CD14-positive monocyte (primary cell): ENCODE results near the gene PKHD1. TPM values are rescaled to one million over a fixed set of nuclear protein-coding genes. Genes with fewer than 3 reads are reported as not detected.

Experiments used
- DNase-seq, 3 donors: peaks; one replicate each; pipeline ENCODE4 v3.0.0-alpha.2; 2011 to 2022
- H2AFZ ChIP-seq: 2 replicates; pipeline ENCODE4 v1.6.0; 2012; ENCODE audit warnings: mild to moderate bottlenecking, low read depth, low read length, inconsistent platforms; ENCODE audit not compliant: insufficient read depth, poor library complexity, severe bottlenecking
- H3K27ac ChIP-seq, 2 donors: 1 replicate in 1 of 2; 2 replicates in 1 of 2; pipeline ENCODE4 v1.5.1; 2012 to 2013; ENCODE audit warnings: low read length in 2 of 2, control low read depth in 1 of 2, inconsistent platforms in 1 of 2, low read depth in 1 of 2, mild to moderate bottlenecking in 1 of 2
- H3K27me3 ChIP-seq, 2 donors: one replicate each; pipeline versions ENCODE4 v1.6.0 to v1.6.1; 2011 to 2013; ENCODE audit warnings: low read length in 2 of 2; ENCODE audit not compliant: control insufficient read depth in 2 of 2, insufficient read depth in 2 of 2
- H3K36me3 ChIP-seq, 2 donors: replicated peaks in 1 of 2; 1 replicate in 1 of 2; 2 replicates in 1 of 2; pipeline versions ENCODE4 v1.5.1 to v1.6.1; 2012 to 2013; ENCODE audit warnings: low read length in 2 of 2, control low read depth in 1 of 2, inconsistent platforms in 1 of 2, mild to moderate bottlenecking in 1 of 2; ENCODE audit not compliant: insufficient read depth in 2 of 2, control insufficient read depth in 1 of 2
- H3K4me1 ChIP-seq, 2 donors: 1 replicate in 1 of 2; 2 replicates in 1 of 2; pipeline versions ENCODE4 v1.5.1 to v1.6.1; 2012 to 2013; ENCODE audit warnings: low read length in 2 of 2, control low read depth in 1 of 2, inconsistent platforms in 1 of 2, mild to moderate bottlenecking in 1 of 2, moderate library complexity in 1 of 2; ENCODE audit not compliant: insufficient read depth in 2 of 2, control insufficient read depth in 1 of 2
- H3K4me2 ChIP-seq: replicated peaks from 2 replicates; pipeline ENCODE3; 2012; ENCODE audit warnings: low read length, moderate library complexity, mild to moderate bottlenecking; ENCODE audit not compliant: poor library complexity, severe bottlenecking; ENCODE audit errors: extremely low read depth
- H3K4me3 ChIP-seq, 3 experiments: fragments of 200-600 bp in 1 of 3; sonication (generic) in 1 of 3; replicated peaks in 1 of 3; 1 replicate in 2 of 3; 2 replicates in 1 of 3; pipeline ENCODE4 v1.5.1; 2011 to 2013; ENCODE audit warnings: low read length in 3 of 3, mild to moderate bottlenecking in 3 of 3, control low read depth in 2 of 3, low read depth in 2 of 3, inconsistent platforms in 1 of 3, moderate library complexity in 1 of 3
- H3K79me2 ChIP-seq: 2 replicates; pipeline ENCODE4 v1.6.0; 2012; ENCODE audit warnings: mild to moderate bottlenecking, control low read depth, inconsistent platforms, low read length, moderate library complexity; ENCODE audit not compliant: insufficient read depth
- H3K9ac ChIP-seq: 2 replicates; pipeline ENCODE4 v1.6.0; 2017; ENCODE audit warnings: low read length, mild to moderate bottlenecking; ENCODE audit not compliant: insufficient read depth, poor library complexity, severe bottlenecking
- H3K9me3 ChIP-seq, 2 donors: replicated peaks in 1 of 2; 1 replicate in 1 of 2; 2 replicates in 1 of 2; pipeline versions ENCODE4 v1.5.1 to v1.6.1; 2012 to 2013; ENCODE audit warnings: low read length in 2 of 2, control low read depth in 1 of 2; ENCODE audit not compliant: control insufficient read depth in 1 of 2, insufficient read depth in 1 of 2
- H4K20me1 ChIP-seq: 2 replicates; pipeline ENCODE4 v1.6.0; 2012; ENCODE audit warnings: mild to moderate bottlenecking, low read length, control low read depth, moderate library complexity; ENCODE audit not compliant: insufficient read depth
- H3K27ac Mint-ChIP-seq, 7 donors: one replicate each; pipeline ENCODE4 v1.8.0; 2020; ENCODE audit warnings: mild to moderate bottlenecking in 7 of 7, mixed read lengths in 7 of 7, moderate library complexity in 6 of 7, inconsistent platforms in 2 of 7
- H3K27me3 Mint-ChIP-seq, 3 donors: one replicate each; pipeline ENCODE4 v1.8.0; 2021 to 2022; ENCODE audit warnings: low read depth in 3 of 3, mild to moderate bottlenecking in 3 of 3, mixed read lengths in 3 of 3, moderate library complexity in 3 of 3, inconsistent platforms in 1 of 3
- H3K36me3 Mint-ChIP-seq, 2 donors: one replicate each; pipeline ENCODE4 v1.8.0; 2020; ENCODE audit warnings: mixed read lengths in 2 of 2, inconsistent platforms in 1 of 2, mild to moderate bottlenecking in 1 of 2
- H3K4me1 Mint-ChIP-seq: one replicate; pipeline ENCODE4 v1.8.0; 2020; ENCODE audit warnings: mild to moderate bottlenecking, mixed read lengths
- H3K4me3 Mint-ChIP-seq, 2 donors: one replicate each; pipeline ENCODE4 v1.8.0; 2020; ENCODE audit warnings: mild to moderate bottlenecking in 2 of 2, mixed read lengths in 2 of 2, moderate library complexity in 1 of 2
- H3K9me3 Mint-ChIP-seq, 7 donors: one replicate each; pipeline ENCODE4 v1.8.0; 2020 to 2022; ENCODE audit warnings: mixed read lengths in 7 of 7, mild to moderate bottlenecking in 6 of 7, moderate library complexity in 6 of 7, inconsistent platforms in 2 of 7
- WGBS: methylation state at CpG from one replicate; pipeline ENCODE4 v1.1.5; 2013; ENCODE audit warnings: missing lambda C conversion rate; ENCODE audit not compliant: insufficient coverage; 5-methylcytosine and 5-hydroxymethylcytosine counted together
- intact Hi-C, 2 donors: fragments of 100-400 bp; cut with micrococcal nuclease; formaldehyde crosslinking; loops; one replicate each; pipeline versions ENCODE4 v1.15.0 to v1.15.1; 2023
- polyA plus RNA-seq, 3 donors: library from polyadenylated mRNA; depleted of rRNA in 1 of 3; unstranded in 2 of 3; stranded (reverse) in 1 of 3; fragments of 300-500 nt in 2 of 3; fragments of >200 nt in 1 of 3; fragmentation: Illumina TruSeq in 2 of 3; gene quantifications; 1 replicate in 2 of 3; 2 replicates in 1 of 3; pipeline ENCODE4 v1.2.3, GENCODE V29; 2012 to 2021
- TF ChIP-seq, protein P1 (sequence below): fragments of 200-600 bp; IDR thresholded peaks from one replicate; pipeline ENCODE4 v1.8.0; 2022; ENCODE audit warnings: antibody characterized with exemption, mild to moderate bottlenecking

The PKHD1 gene
- polyA plus RNA-seq, 3 donors, result not detected

DNA sequence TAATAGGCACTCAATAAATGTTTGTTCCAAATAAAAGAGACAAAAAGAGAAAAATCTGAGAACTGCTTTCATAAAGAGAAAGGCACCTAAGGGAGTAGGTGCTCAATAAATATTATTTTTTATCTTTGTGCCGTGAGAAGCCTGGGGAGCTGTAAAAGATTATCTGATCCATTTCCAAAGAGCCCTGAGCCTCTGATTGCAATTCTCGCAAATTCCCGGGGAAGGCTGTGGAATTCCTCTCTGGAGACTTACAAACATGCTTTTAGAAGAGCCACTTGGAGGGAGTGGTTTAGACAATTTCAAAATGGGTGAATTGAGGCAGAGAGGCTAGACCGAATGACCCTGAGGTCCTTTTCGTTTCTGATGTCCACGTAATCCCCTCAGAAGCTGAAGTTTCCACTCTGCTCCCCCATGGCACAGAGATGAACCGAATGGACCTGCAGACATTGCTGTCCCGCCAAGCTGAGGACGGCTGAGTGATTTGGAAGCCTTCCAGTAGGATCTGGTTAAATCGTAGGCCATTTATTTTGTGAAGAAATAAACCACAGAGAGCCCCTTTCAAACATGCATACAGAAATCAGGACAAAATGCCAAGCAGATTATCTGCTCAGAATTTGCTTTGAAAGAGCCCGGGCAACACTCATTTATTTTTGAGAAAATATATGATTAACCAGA, 77.8 kb downstream of the PKHD1 start:
- Histone ChIP-seq H3K4me1 (no peaks in the 10 kb centered on the region), H3K4me2 (no peak overlapping the region), H3K4me3 (no peak overlapping the region), H3K27me3 (no peaks in the 10 kb centered on the region), H3K9ac (no peak overlapping the region), H3K9me3 (no peaks in the 10 kb centered on the region), H2AFZ (no peak overlapping the region), H3K36me3 (no peaks in the 10 kb centered on the region), H3K79me2 (no peaks in the 10 kb centered on the region), H3K27ac (no peak overlapping the region), H4K20me1 (no peaks in the 10 kb centered on the region)
- Mint-ChIP-seq H3K27me3 (peaks cover 2 to 8% (median 2%) of the 10 kb centered on the region in 3 donors), H3K4me1 (no peaks in the 10 kb centered on the region), H3K27ac (no peak overlapping the region), H3K36me3 (no peaks in the 10 kb centered on the region), H3K4me3 (no peak overlapping the region), H3K9me3 (peaks cover 0 to 3% (median 0%) of the 10 kb centered on the region in 7 donors)
- TF ChIP-seq, protein P1, sequence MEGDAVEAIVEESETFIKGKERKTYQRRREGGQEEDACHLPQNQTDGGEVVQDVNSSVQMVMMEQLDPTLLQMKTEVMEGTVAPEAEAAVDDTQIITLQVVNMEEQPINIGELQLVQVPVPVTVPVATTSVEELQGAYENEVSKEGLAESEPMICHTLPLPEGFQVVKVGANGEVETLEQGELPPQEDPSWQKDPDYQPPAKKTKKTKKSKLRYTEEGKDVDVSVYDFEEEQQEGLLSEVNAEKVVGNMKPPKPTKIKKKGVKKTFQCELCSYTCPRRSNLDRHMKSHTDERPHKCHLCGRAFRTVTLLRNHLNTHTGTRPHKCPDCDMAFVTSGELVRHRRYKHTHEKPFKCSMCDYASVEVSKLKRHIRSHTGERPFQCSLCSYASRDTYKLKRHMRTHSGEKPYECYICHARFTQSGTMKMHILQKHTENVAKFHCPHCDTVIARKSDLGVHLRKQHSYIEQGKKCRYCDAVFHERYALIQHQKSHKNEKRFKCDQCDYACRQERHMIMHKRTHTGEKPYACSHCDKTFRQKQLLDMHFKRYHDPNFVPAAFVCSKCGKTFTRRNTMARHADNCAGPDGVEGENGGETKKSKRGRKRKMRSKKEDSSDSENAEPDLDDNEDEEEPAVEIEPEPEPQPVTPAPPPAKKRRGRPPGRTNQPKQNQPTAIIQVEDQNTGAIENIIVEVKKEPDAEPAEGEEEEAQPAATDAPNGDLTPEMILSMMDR, result no peak
- WGBS, result 97% methylated on average over 6 of the region's 11 CpGs
- intact Hi-C loops, result loop anchor here in 1 of 2 donors (10.0 kb wide), 1 partner anchor 155 kb away; no protein-coding TSS in a partner anchor
- no peak for DNase-seq

DNA sequence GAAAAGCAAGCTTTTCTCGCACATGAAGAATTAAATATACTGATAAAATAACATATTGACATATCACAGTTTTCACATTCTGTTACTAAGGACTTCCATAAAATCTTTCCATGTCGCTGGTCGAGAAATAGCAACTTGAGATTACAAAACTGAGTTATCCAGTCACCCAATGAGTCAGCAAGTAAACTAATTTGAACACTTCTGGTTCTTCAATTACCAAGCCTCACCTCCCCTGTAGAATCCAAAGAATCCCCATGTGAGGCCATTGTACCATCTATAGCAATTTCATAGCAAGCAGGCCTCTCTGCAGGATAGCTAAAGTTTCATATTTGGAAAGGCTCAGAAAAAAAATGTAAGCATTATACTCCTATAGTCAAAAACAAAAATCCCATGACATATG, 87.3 kb downstream of the PKHD1 start:
- TF ChIP-seq, protein P1, result no peak

More for the DNA sequence above, 87.3 kb downstream of the PKHD1 start:
- no peaks in the 10 kb centered on the region for H3K79me2 ChIP-seq
- Mint-ChIP-seq H3K4me3 (no peak overlapping the region), H3K27ac (no peak overlapping the region), H3K36me3 (no peaks in the 10 kb centered on the region), H3K9me3 (peaks cover 0 to 3% (median 0%) of the 10 kb centered on the region in 7 donors), H3K4me1 (no peaks in the 10 kb centered on the region), H3K27me3 (peaks cover 0 to 9% (median 3%) of the 10 kb centered on the region in 3 donors)
- H3K27me3 ChIP-seq, result peaks cover 0 to 2% of the 10 kb centered on the region in 2 donors
- H3K9me3 ChIP-seq, result no peaks in the 10 kb centered on the region
- 85% methylated on average over 2 of the region's 3 CpGs for WGBS
- H3K27ac ChIP-seq, result no peak overlapping the region
- no peaks in the 10 kb centered on the region for H4K20me1 ChIP-seq
- no peaks in the 10 kb centered on the region for H3K4me1 ChIP-seq
- H3K36me3 ChIP-seq, result no peaks in the 10 kb centered on the region
- no peak overlapping the region for H3K9ac ChIP-seq
- no peak overlapping the region for H3K4me2 ChIP-seq
- H3K4me3 ChIP-seq, result no peak overlapping the region
- DNase-seq, result no peak
- no peak overlapping the region for H2AFZ ChIP-seq
- intact Hi-C loops, result no loop called here
